Measurements from ENCODE around the gene PPM1D.
"Not testable (repeated sequence)": the region's sequence is repeated elsewhere in the genome, so short reads cannot be mapped to it uniquely, and the experiment has no call there.

Gene PPM1D

DNA sequence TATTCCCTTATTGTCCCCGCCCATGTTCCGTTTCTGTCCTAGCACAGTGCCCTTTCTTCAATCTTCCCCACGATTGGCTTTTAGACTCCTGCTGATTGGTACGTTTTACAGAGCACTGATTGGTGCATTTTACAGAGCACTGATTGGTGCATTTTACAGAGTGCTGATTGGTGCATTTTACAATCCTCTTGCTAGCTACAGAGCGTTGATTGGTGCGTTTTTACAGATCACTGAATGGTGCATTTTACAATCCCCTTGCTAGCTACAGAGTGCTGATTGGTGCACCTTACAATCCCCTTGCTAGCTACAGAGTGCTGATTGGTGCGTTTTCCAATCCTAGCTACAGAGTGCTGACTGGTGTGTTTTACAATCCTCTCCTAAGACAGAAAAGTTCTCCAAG, 74.6 kb downstream of the PPM1D start:
- peak; percentile 54 for TF ChIP-seq SP2 (tag by site-specific recombination; IDR thresholded peaks at IDR 0.05)
- H3K36me3 ChIP-seq (ENCODE audit: control insufficient read depth in 2 of 2, insufficient read depth in 1 of 2, low read length in 2 of 2); H3K9me3 ChIP-seq (ENCODE audit: control insufficient read depth, insufficient read depth, low read depth, low read length); H3K27ac ChIP-seq (ENCODE audit: extremely low read depth, low read depth, low read length); H3K4me3 ChIP-seq (ENCODE audit: low read depth, low read length); POLR2A ChIA-PET; H3K4me1 ChIP-seq (ENCODE audit: control insufficient read depth, insufficient read depth, low read length): not testable (repeated sequence)
- CTCF ChIA-PET: interaction anchor here (0.6 kb wide), 1 partner anchor 73 kb away, joined by 3 read pairs; no protein-coding TSS in a partner anchor

DNA sequence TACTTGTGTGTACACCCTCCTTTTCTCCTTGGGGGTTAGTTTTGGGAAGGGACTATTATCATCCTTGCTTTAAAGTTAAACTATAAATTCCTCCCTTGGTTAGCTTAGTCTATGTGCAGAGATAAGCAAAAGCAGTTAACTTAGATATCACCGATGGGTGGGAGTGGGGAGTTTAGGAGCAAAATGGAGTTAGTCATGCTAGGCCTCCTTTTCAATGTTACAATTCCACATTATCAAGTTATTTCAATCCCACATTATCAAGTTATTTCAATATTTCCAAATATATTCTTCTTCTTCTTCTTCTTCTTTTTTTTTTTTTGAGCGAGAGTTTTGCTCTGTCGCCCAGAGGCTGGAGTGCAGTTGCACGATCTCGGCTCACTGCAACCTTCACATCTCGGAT, 76.0 kb downstream of the PPM1D start:
- H3K4me1 ChIP-seq (ENCODE audit: control insufficient read depth, insufficient read depth, low read length): peaks cover 3% of the 10 kb centered on the region; the same call in 1 of the 2 replicates
- H3K4me3 ChIP-seq (ENCODE audit: low read depth, low read length): no peak overlapping the region
- POLR2A ChIA-PET: no interaction called here
- TF ChIP-seq FEZF1 (tag by site-specific recombination; IDR thresholded peaks at IDR 0.05): no peak
- no peak for TF ChIP-seq ZNF600 (tag by site-specific recombination; IDR thresholded peaks at IDR 0.05)
- TF ChIP-seq WT1 (tag by site-specific recombination; IDR thresholded peaks at IDR 0.05): no peak
- CTCF ChIA-PET: no interaction called here
- no peaks in the 10 kb centered on the region for H3K9me3 ChIP-seq (ENCODE audit: control insufficient read depth, insufficient read depth, low read depth, low read length)
- peaks cover 3 to 6% of the 10 kb centered on the region in 2 experiments; a peak in 2 of 3 replicates for H3K36me3 ChIP-seq (ENCODE audit: control insufficient read depth in 2 of 2, insufficient read depth in 1 of 2, low read length in 2 of 2)
- H3K27ac ChIP-seq (ENCODE audit: extremely low read depth, low read depth, low read length): no peak overlapping the region

DNA sequence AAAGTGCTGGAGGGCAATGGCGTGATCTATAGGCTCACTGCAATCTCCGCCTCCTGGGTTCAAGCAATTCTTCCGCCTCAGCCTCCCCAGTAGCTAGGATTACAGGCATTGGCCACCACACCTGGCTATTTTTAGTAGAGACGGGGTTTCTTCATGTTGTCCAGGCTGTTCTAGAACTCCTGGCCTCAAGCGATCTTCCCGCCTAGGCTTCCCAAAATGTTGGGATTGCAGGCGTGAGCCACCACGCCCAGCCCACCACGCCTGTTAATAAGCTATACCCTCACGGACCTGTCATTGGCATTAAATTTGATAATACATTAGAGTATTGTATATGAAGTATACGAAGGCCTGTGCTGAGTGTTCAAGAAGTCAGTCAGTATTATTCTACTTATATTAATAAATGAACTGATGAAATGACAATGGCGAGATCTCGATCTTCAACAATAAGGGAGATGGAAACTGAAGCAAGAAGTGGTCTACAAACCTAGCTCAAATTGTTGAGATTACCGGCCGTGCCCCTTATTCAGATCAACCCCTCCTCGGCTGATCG, 76.8 kb downstream of the PPM1D start:
- H3K27ac ChIP-seq (ENCODE audit: extremely low read depth, low read depth, low read length): peak overlapping the region; percentile 34; the same call in 1 of the 2 replicates
- H3K36me3 ChIP-seq (ENCODE audit: control insufficient read depth in 2 of 2, insufficient read depth in 1 of 2, low read length in 2 of 2): peaks cover 3 to 6% of the 10 kb centered on the region in 2 experiments; a peak in 2 of 3 replicates
- CTCF ChIA-PET: interaction anchor here (0.6 to 1.0 kb wide), 3 partner anchors 43 to 77 kb away, joined by 3 to 5 read pairs (median 4); partner anchors contain the start of gene PPM1D
- POLR2A ChIA-PET: interaction anchor here (0.9 to 1.6 kb wide), 11 partner anchors 8 to 1389 kb away, joined by 3 to 30 read pairs (median 4); partner anchors contain the start of genes APPBP2 and PPM1D
- no peaks in the 10 kb centered on the region for H3K9me3 ChIP-seq (ENCODE audit: control insufficient read depth, insufficient read depth, low read depth, low read length)
- H3K4me3 ChIP-seq (ENCODE audit: low read depth, low read length): peak overlapping the region; percentile 71
- H3K4me1 ChIP-seq (ENCODE audit: control insufficient read depth, insufficient read depth, low read length): peaks cover 3% of the 10 kb centered on the region; the same call in 1 of the 2 replicates
- TF ChIP-seq ZNF239 (tag by site-specific recombination; IDR thresholded peaks at IDR 0.05) (no peak), ZNF341 (tag by site-specific recombination; IDR thresholded peaks at IDR 0.05; ENCODE audit: low read depth) (peak; percentile 46; the same call in 1 of the 2 replicates), ZNF610 (tag by site-specific recombination; IDR thresholded peaks at IDR 0.05; ENCODE audit: borderline replicate concordance) (0 out of 2 replicates have a peak, but pooled peaks have one; percentile 55)

- Histone ChIP-seq H3K36me3 (ENCODE audit: control insufficient read depth in 2 of 2, insufficient read depth in 1 of 2, low read length in 2 of 2) (peaks cover 3 to 9% of the 10 kb centered on the region in 2 experiments; a peak in 2 of 3 replicates), H3K4me1 (ENCODE audit: control insufficient read depth, insufficient read depth, low read length) (peaks cover 3% of the 10 kb centered on the region; the same call in 1 of the 2 replicates), H3K4me3 (ENCODE audit: low read depth, low read length) (peak within 1 kb of the TSS; percentile 71), H3K27ac (ENCODE audit: extremely low read depth, low read depth, low read length) (peak within 1 kb of the TSS; percentile 34), H3K9me3 (ENCODE audit: control insufficient read depth, insufficient read depth, low read depth, low read length) (no peaks in the 10 kb centered on the region)
- ChIA-PET POLR2A (interaction anchor here (0.5 to 1.6 kb wide), 18 partner anchors 9 to 1388 kb away, joined by 3 to 30 read pairs (median 3); partner anchors contain the start of genes APPBP2, HEATR6 and PPM1D), CTCF (interaction anchor here (0.6 to 1.0 kb wide), 4 partner anchors 43 to 341 kb away, joined by 3 to 5 read pairs (median 4); partner anchors contain the start of gene PPM1D)
- TF ChIP-seq SETDB1 (IDR thresholded peaks at IDR 0.05; ENCODE audit: insufficient read length, low read length) (peak; percentile 22), ZNF707 (tag by site-specific recombination; IDR thresholded peaks at IDR 0.05) (no peak), HOXA7 (CRISPR knock-in tag; IDR thresholded peaks at IDR 0.05; ENCODE audit: borderline replicate concordance) (no peak), TRIM28 (IDR thresholded peaks at IDR 0.05; ENCODE audit: borderline replicate concordance, low read length) (no peak), ZNF830 (tag by site-specific recombination; IDR thresholded peaks at IDR 0.05; ENCODE audit: low read depth) (no peak), HOXC10 (CRISPR knock-in tag; IDR thresholded peaks at IDR 0.05) (no peak), TCF7L2 (IDR thresholded peaks at IDR 0.05; ENCODE audit: borderline replicate concordance, low read depth, low read length) (no peak), INSM2 (tag by site-specific recombination; IDR thresholded peaks at IDR 0.05) (peak; percentile 39), ZNF549 (tag by site-specific recombination; IDR thresholded peaks at IDR 0.05) (no peak), ZNF473 (tag by site-specific recombination; IDR thresholded peaks at IDR 0.05) (no peak), ZNF10 (tag by site-specific recombination; IDR thresholded peaks at IDR 0.05) (no peak), ZNF175 (tag by site-specific recombination; IDR thresholded peaks at IDR 0.05) (no peak), ZNF585B (tag by site-specific recombination; IDR thresholded peaks at IDR 0.05) (no peak), ZFP37 (tag by site-specific recombination; IDR thresholded peaks at IDR 0.05) (no peak)
- TF ChIP-seq, protein P1, sequence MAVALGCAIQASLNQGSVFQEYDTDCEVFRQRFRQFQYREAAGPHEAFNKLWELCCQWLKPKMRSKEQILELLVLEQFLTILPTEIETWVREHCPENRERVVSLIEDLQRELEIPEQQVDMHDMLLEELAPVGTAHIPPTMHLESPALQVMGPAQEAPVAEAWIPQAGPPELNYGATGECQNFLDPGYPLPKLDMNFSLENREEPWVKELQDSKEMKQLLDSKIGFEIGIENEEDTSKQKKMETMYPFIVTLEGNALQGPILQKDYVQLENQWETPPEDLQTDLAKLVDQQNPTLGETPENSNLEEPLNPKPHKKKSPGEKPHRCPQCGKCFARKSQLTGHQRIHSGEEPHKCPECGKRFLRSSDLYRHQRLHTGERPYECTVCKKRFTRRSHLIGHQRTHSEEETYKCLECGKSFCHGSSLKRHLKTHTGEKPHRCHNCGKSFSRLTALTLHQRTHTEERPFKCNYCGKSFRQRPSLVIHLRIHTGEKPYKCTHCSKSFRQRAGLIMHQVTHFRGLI (tag by site-specific recombination; IDR thresholded peaks at IDR 0.05): no peak
- TF ChIP-seq, protein P2, sequence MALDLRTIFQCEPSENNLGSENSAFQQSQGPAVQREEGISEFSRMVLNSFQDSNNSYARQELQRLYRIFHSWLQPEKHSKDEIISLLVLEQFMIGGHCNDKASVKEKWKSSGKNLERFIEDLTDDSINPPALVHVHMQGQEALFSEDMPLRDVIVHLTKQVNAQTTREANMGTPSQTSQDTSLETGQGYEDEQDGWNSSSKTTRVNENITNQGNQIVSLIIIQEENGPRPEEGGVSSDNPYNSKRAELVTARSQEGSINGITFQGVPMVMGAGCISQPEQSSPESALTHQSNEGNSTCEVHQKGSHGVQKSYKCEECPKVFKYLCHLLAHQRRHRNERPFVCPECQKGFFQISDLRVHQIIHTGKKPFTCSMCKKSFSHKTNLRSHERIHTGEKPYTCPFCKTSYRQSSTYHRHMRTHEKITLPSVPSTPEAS (tag by site-specific recombination; IDR thresholded peaks at IDR 0.05): peak; percentile 11; the same call in 1 of the 2 replicates
Measured at GRCh38 chr17:60677308-60678117, 77.5 kb downstream of the PPM1D start, which contains the start of gene BCAS3. Gene BCAS3, plus strand, starts transcription at chr17:60677851.

All from HEK293 (cell line).